AG04449 (cell line): ENCODE results near the gene MARS2.
A peak's percentile ranks its signal among the peaks of the same experiment; 100 is the strongest.

Experiments
- CTCF ChIA-PET: fragments of 350-600 bp; formaldehyde crosslinking; extraction: SDS; loops from one replicate; lab custom pipeline; 2021; ENCODE audit warnings: antibody characterized with exemption; lab: Yijun Ruan, JAX
- POLR2A ChIA-PET: fragments of 400-600, 350-600 bp; formaldehyde crosslinking; extraction: SDS; loops from one replicate; lab custom pipeline; 2020; ENCODE audit warnings: antibody characterized with exemption, inconsistent platforms; lab: Yijun Ruan, JAX
- DNase-seq: peaks from one replicate; pipeline ENCODE4 v3.0.0-alpha.2; 2010; ENCODE audit warnings: low read depth, low spot score
- H3K4me3 ChIP-seq: 2 replicates; pipeline ENCODE4 v1.5.1; 2011; ENCODE audit warnings: low read depth, mild to moderate bottlenecking, control low read depth, low read length
- TF ChIP-seq, protein P1 (sequence below): IDR thresholded peaks from one replicate; pipeline ENCODE4 v1.5.1; 2011; ENCODE audit warnings: mild to moderate bottlenecking, moderate library complexity, low read length, control low read depth, inconsistent platforms; ENCODE audit not compliant: insufficient read depth; ENCODE audit errors: missing control alignments

Gene MARS2

DNA sequence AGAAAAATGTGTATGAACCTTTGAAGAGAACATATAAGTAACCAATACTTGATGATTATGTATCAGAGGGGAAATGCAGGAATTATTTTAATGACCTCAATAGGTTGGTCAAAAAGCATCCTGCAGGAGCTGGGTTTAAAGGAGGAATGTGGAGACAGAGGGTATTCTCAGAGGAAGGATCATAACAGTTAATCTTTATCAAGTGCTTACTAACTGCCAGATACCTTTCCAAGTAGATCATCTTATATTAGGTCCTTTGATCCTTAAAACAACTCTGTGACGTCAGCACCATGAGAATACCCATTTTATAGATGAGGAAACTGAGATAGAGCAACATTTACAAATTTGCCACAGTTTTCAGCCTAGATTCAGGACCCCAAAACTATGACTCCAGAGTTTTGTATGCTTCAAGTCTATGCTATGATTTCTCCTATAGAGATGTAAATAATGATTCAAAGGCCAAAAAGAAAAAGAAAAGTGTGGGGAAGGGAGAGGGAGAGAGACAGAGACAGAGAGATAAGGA lies 32.7 kb upstream of the MARS2 start:
- POLR2A ChIA-PET = no interaction called here
- CTCF ChIA-PET = no interaction called here
- H3K4me3 ChIP-seq = no peak overlapping the region
- no peak for DNase-seq
- TF ChIP-seq, protein P1, sequence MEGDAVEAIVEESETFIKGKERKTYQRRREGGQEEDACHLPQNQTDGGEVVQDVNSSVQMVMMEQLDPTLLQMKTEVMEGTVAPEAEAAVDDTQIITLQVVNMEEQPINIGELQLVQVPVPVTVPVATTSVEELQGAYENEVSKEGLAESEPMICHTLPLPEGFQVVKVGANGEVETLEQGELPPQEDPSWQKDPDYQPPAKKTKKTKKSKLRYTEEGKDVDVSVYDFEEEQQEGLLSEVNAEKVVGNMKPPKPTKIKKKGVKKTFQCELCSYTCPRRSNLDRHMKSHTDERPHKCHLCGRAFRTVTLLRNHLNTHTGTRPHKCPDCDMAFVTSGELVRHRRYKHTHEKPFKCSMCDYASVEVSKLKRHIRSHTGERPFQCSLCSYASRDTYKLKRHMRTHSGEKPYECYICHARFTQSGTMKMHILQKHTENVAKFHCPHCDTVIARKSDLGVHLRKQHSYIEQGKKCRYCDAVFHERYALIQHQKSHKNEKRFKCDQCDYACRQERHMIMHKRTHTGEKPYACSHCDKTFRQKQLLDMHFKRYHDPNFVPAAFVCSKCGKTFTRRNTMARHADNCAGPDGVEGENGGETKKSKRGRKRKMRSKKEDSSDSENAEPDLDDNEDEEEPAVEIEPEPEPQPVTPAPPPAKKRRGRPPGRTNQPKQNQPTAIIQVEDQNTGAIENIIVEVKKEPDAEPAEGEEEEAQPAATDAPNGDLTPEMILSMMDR = no peak

DNA sequence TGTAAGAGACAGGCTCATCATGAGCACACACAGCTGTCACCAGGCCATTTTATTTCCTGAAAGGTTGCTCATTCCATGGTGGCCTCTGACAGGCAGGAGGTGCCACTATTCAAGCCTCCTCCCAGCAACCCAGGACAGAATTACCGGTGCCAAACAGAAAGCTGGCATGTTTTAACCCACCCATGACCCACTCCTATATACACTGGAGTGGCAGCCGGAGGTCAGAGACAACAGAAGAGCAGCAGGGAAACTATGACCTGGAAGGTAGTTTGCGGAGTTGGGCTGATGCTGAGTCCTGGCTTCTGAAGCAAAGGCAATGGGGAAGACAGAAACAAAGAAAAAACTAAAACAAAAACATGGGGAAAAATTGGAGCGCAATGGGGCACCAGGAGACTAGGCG lies 32.1 kb upstream of the MARS2 start:
- POLR2A ChIA-PET = no interaction called here
- TF ChIP-seq, protein P1 = no peak
- no peak for DNase-seq
- H3K4me3 ChIP-seq = peak overlapping the region; percentile 30; the same call in 1 of the 2 replicates
- CTCF ChIA-PET = interaction anchor here (1.1 kb wide), 1 partner anchor 34 kb away, joined by 3 read pairs; no protein-coding TSS in a partner anchor

DNA sequence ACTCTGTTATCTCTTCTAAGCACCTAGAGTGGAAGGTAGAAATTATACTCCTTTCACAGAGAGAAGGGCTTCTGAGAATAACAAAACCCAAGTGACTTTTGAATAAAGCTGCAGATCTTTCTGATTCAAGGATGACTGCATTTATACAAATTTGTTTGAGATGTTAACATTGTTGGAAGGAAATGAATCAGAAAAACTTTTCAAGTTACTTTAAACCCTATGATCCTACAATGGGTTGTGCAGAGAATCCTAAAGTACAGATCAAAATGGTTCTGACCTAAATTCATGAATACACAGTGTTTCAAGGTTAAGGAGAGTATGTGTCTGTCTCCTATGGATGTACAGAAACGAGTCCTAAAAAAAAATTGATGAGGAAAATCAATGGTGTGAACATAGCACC lies 31.6 kb upstream of the MARS2 start:
- CTCF ChIA-PET = interaction anchor here (1.1 kb wide), 1 partner anchor 33 kb away, joined by 3 read pairs; no protein-coding TSS in a partner anchor
- H3K4me3 ChIP-seq = peak overlapping the region; percentile 59
- TF ChIP-seq, protein P1 = no peak
- no peak for DNase-seq
- POLR2A ChIA-PET = no interaction called here

DNA sequence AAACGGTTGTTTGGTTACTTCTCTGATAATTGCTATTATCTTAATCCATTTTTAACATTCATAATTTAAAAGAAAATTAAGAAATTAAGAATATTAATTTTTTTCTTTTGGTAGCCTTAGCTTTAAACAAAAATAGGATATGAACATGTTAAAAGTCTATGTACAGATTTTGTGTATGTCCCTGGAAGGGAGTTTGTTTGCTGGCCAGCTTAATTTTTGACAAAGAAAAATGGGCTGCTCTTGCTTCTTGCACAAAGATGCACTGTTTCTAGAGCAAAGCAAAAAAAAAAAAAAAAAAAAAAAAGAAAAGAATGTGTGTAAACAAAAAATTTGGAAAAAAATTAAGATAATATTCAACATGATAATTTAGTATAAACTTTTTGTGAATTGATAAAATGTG lies 31.1 kb upstream of the MARS2 start:
- TF ChIP-seq, protein P1 = no peak
- ChIA-PET CTCF (interaction anchor here (1.1 to 1.8 kb wide), 2 partner anchors 15 to 33 kb away, joined by 3 to 4 read pairs; no protein-coding TSS in a partner anchor), POLR2A (no interaction called here)
- no peak for DNase-seq
- H3K4me3 ChIP-seq = peak overlapping the region; percentile 59

DNA sequence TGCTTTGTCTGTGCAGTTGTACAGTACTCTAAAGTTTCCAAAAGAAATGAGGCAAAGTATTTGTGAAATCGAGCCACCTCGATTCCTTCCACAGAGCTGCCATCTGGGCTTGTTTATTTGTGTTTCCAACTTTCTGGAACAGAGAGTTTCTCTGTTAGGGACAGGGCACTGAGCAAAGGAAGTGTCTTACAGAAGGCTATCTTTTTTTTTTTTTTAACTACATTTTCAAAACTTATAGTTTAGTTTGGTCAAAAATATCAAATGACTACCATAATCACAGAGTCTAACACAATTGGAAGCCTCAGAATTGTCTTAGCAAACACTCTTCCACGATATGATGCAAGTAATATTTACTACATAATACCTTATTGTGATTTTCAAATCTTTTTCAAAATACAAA lies 30.6 kb upstream of the MARS2 start:
- POLR2A ChIA-PET = no interaction called here
- CTCF ChIA-PET = interaction anchor here (1.8 kb wide), 1 partner anchor 16 kb away, joined by 4 read pairs; no protein-coding TSS in a partner anchor
- no peak for DNase-seq
- peak overlapping the region; percentile 59 for H3K4me3 ChIP-seq
- TF ChIP-seq, protein P1 = no peak

DNA sequence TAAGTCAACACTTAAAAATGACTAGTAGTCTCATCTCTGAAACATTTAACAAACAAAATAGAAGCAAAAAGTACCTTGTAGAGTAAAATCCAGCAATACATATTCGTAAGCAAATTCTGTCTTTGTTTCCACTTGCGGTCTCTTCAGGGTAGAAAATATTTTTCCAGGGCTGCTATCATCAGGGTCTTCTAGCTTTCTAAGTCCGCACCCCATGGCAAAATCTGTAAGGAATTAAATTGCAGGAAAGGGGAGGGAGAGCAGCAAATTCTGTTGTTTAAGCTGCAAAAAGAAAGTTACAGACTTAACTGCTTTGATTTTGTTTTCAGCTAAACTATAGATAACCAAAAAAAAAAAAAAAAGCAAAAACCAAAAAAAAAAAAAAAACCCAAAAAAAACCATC lies 29.9 kb upstream of the MARS2 start, which contains the start of gene RFTN2:
RFTN2 (minus strand) TSS at position 342 of the 400 bp plus-strand sequence; CDS start at position 213, 129 bp downstream.
- DNase-seq = no peak
- TF ChIP-seq, protein P1 = no peak
- CTCF ChIA-PET = interaction anchor here (1.8 kb wide), 1 partner anchor 17 kb away, joined by 4 read pairs; no protein-coding TSS in a partner anchor
- POLR2A ChIA-PET = interaction anchor here (1.0 kb wide), 1 partner anchor 176 kb away, joined by 3 read pairs; the partner anchor contains the start of gene HSPD1
- H3K4me3 ChIP-seq = peak within 1 kb of the TSS; percentile 59
